Hematopoietic multipotent progenitor cell treated with erythropoietin and hydrocortisone succinate and interleukin-3 and kit ligand, for 4 days (in vitro differentiated cells): ENCODE measurements around the gene CNTNAP2.

Source experiments
- DNase-seq: peaks from one replicate; pipeline ENCODE4 v3.0.0-alpha.2; 2015

CNTNAP2 gene

DNA sequence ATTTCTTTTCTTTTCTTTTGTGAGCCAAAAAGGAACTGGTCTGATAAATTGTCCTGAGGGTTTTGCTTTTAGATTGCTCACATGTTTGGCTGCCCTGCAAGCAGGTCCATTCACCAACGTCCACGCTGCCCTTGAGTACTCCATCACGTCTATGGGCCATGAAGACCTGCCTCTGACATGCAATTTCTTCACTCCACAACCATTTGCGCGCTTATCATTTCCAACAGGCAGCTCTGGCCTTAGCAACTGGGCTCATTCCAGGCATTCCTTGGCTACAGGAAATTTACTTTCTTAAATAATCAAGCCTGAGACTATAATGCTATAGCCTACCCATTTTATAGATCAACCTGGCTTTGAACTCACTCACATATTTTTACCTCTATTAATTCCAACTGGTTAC is 2065.7 kb downstream of the CNTNAP2 start:
- DNase-seq, result no peak

DNA sequence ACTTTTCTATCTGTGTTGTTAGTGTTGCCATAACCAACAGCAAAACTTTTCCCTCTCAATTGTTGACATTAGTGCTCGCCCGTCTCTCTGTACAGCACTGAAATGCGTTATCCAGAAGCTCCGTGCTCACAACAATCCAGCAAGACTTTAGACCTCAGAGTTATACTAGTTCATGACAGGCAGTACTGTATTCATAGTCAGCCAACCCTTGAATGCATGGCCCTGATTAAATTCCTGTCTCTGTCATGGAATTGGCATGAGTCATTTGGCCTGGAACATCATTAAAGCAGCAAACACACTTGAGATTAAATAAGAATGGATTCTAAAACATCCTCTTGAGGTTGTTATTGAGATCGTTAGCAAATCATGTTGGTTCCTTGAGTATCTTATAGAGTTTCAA is 2068.4 kb downstream of the CNTNAP2 start:
- no peak for DNase-seq

DNA sequence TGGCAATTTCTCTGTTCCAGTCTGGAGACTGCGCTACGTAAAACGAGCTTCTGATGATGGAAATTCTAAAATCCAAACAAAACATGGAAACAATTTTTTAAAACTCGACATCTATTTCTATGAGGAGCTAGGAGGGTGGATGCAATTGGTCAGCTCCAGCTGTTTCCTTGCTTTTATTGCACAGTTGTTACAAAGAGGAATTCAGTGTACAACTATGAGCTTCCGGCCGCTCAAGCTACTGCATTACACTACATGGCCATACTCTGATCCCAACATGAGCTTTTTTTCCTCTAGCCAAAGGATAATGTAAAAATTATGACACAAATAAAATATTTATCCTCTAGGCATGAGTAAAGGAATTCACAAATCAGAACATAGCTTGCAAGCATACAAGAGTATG is 2070.9 kb downstream of the CNTNAP2 start:
- no peak for DNase-seq

DNA sequence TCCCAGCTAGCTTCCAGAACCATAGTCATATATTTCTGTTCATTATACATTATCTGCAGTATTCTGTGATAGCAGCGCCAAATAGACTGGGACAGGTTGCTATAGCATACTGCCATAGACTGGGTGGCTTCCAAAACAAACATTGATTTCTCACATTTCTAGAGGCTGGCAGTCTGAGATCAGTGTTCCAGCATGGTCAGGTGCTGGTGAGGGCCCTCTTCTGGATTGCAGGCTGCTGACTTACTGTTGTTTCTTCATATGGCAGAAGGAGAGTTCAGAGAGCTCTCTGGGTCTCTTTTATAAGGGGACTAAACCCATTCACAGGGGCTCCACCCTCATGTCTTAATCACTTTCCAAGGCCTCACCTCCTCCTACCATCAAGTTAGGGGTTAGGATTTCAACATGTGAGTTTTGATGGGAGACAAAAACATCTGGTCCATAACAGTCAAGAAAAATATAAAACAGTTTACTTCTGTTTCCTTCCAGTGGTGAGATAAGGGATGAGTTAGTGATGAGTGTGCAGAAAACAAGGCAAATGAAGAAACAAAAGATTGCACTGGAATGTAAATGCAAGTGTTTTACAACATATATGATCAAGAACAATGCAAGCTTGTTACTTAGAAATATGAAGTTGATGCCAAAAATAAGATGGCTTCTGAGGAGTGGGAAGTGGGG is 2074.9 kb downstream of the CNTNAP2 start:
- peak; percentile 82 for DNase-seq

DNA sequence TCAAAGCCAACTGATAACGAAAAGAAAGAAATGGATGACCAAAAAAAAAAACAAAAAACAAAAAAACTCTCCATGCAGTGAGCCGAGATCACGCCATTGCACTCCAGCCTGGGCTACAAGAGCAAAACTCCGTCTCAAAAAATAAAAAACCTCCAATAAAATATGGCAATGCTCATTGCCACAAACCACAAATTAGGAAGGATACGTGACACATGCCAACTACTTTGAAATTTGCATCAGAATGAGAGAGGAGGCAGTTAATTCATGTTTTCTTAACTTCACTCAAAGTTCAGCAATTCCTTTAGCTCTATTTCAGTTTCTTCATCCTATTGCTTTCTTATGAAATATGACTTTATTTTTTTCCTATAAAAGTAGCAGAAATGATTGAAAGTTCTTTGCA is 2075.9 kb downstream of the CNTNAP2 start:
- DNase-seq, result peak; percentile 68

DNA sequence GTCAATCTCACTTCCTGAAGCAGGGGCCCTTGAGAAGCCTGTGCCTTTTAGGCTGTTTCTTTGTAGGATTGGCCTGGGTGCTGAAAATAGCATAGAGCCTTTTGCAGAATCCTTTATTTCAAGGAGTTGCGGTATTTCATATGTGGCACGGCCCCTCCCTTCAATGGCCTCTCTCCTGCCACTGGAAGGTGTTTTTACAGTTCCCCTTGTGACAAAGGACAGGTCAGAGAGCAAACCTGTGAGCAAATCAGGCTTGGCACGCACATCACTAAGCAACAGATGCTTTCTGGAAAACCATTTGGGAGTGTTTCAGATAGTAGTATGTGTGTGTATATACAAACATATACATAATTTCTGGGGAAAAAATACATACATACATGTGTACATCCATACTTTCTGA is 2085.4 kb downstream of the CNTNAP2 start:
- DNase-seq, result no peak

DNA sequence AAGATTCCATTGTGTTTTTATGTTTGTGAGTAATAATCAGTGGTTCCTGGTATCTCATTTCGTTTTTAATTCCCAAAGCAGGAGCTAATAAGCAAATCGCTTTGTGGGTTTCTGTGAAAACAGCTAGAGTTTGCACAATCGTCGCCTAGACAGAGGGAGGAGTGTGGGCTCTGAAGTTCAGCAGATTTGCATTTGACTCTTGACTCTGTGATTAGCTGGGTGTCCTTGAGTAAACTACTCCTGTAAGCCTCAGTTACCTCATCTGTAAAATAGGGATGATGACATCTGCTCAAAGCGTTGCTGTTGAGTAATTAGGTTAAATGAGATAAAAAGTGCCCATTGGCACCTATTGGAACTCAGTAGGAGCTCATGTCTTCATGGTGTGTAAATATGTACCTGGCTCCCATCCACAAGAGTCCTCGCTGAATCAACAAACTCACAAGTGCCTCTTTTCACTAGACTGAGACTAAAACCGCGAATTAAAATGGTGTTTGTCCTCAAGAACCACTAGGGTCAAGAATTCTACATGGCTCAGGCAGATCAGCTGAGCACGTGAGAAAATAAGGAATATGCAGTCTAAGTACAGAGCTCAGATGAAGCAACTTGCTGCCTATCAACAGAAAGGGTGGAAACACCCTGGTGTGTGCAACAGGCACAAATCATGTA is 2088.2 kb downstream of the CNTNAP2 start:
- DNase-seq, result no peak

DNA sequence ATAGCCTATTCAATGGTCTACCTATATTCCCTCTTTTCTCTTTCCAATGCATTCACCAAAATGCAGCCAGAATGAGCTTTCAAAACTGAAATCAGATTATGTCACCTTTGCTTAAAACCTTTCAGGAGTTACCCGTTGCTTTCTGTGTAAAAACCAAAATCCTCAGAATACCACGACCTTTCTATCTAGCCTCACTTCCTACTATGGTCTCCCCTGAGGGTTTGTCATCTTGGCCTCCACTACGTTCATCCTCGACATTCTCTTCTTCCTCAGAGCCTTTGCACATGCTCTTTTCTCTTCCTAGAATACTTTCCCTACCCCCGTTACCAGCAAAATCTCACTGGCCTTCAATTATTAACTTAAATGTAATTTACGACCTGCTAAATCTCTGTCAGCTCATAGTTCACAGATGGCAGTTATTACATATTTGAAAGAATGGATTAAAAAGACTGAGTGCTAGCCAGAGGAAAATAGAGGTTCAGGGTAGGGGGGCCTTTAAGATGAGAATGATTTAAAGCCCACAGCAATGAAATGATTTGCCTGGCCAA is 2093.1 kb downstream of the CNTNAP2 start:
- no peak for DNase-seq

DNA sequence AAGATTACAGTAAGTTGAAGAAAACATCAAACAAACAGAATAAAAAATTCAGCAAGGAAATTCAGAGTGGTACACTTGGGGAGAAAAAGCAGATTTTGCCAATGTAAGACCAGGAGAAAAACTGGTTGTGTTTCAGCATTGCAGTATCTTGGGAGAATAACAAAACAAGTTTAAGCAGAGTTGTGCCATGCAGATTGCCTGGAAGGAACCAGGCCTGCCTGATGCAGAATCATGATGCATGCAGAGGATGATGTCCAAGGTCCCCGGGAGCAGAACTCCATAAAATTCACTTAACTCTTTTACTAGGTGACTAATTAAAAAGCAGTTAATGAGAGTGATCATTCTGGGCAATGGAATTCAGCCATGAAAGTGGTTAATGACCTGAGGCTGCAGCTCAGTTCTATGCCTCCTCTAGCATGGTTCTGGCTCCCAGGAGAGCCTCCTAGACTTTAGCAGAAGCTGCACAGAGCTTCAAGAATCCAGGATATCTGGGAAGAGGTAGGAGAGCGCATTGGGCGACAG is 2094.3 kb downstream of the CNTNAP2 start:
- no peak for DNase-seq

DNA sequence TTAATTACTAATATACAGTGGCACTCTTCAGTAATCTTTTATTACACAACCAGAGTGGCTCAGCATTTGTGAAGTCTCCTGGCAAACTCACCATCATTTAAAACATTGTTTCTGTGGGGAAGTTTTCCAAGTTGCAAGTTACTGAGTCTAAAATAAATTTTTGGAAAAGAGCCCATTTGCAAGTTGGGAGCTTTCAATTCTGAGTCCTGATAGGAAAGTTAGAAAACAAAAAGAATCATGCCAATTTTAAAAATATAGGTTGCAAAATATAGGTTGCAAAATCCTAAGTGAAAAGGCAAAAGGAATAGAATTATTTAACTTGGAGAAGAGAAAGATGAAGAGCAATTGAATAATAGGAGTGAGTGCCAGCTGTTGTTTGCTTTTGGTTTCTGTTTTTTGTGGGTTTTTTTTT is 2095.1 kb downstream of the CNTNAP2 start:
- no peak for DNase-seq

DNA sequence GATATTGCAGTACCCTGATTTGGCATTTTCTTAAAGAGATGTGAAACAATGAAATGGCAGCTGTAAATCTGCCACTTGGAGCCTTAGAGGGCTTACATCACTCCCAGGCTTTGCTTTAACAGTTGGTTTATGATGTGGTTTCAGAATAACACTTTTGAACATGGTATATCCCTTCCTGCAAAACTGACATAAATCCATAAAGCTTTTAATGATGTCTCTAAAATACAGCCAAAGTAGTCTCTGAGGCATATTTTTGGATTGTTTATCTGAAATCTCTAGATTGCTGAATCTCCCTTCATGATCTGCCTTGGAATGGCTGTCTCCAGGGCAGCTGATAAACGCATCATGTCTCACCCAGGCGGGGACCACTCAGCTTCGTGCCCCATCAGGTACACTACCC is 2096.1 kb downstream of the CNTNAP2 start:
- DNase-seq, result no peak

DNA sequence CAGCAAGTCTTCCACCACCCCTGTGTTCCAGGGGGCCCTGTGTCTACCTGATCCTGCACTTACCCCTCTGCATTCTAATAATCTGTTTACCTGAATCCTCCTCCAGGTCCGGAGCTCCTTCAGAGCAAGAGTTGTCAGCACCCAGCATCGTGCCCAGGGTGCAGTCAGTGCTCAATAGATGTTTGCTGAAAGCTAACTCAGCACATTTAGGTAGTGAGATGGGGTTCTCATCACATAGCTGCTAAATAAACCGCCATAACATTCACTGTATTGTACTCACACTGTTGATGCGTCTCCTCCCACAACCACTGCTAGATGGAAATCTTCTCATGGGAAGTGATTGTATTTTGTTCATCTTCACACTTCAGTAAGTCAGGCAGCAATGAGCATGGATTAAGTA is 2097.5 kb downstream of the CNTNAP2 start:
- DNase-seq, result no peak

DNA sequence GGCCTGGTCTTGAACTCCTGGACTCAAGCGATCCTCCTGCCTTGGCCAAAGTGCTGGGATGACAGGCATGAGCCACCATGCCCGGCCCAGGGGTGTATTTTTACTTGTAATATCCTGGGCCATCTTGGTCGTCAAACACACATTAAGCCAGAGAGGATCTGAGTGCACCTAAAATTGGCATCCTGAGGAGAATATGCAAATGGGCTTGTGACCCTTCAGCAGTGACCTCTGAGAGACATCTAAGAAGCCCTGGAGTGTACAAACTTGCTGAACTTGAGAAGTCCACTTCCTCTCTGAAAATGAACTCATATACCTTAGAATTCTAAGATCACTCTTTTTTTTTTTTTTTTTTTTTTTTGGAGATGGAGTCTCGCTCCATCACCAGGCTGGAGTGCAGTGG is 2102.0 kb downstream of the CNTNAP2 start:
- DNase-seq, result no peak

DNA sequence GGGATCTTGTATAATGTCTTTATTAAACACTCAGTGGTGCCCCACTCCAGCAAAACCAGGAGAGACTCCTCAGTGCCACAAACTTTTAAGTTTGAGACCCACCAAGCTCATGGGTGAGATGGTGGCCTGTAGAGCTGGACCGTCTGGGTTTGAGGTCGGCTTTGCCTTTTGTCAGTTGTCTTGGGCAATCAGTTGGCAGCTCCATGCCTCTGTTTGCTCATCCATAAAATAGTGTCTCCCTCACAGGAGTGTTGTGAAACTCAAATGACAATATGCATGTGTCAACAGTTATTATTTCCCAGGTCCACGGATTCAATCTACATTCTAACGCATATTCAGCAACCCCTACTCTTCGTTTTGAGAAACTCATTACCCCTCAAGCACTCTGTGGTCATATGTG is 2106.1 kb downstream of the CNTNAP2 start:
- DNase-seq, result no peak

DNA sequence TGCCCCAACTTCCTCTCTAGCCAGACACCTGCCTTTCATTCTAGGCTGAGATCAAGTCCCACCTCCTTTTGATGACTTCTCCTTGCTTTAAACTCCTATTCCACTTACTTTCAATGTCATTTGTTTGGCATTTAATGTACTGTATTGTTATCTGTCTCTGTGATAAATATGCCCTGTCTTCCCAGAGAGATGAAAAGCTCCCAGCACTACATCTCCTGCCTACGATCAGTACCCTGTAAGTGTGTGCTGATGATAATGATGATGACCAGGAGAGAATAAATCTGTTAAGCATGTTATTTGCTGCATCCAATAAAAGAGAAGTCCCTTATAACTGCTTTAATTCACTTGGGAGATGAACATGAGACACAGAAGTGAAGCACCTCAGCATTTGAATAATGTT is 2106.6 kb downstream of the CNTNAP2 start:
- DNase-seq, result no peak

DNA sequence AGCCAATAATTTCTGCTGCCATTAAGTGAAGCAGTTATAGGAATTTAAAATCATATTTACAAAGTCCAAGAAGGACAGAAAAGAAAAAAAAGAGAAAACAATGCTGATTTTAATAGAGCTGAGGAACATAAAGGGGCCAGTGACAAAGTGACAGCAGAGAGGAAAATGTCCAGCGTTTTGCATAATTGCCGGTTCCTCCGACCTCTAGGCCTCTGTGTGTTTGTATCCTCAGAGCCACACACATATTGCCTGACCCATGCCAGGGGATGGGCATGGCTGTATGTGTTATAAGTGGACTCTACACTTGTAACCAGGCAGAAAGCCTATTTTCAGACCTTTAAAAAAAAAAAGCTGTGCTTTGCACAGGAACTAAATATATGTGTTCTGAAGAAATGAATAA is 2107.1 kb downstream of the CNTNAP2 start:
- no peak for DNase-seq

DNA sequence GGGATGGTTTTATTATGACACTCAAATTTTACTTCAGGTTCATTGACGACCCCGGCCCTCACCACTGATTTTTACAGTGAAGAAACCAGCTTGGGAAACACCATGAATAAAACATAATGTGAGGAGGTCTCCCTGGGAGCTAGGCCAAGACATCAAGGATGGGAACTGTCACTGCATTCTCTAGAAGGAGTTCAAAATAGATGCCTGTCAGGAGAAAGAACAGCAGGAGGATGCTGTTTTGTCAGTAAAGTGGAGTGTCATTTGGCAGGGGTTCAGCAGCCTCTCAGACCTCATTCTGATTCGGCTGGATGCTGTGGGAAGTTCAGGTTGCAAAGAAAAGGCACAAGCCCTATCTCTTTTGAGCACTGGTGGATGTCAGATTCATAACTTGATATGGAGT is 2113.7 kb downstream of the CNTNAP2 start:
- no peak for DNase-seq

DNA sequence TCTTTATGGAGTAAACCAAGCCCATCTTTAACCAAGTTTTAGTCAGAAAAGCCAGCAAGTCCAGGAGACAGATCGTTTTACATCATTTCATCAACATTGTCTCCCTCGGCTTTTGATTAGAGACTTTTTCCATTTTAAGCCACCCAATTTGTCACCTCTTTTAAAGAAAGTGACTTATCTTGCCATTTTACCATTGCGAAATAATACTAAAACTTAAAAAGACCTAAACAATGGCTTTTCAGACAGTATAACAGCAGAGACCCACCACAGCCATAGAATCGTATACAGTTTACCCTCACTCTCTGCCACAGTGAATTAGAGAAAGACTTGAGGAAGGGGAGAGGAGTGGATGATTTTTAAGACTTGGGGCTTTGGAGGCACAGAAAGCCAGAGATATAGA is 2114.3 kb downstream of the CNTNAP2 start:
- DNase-seq, result no peak

DNA sequence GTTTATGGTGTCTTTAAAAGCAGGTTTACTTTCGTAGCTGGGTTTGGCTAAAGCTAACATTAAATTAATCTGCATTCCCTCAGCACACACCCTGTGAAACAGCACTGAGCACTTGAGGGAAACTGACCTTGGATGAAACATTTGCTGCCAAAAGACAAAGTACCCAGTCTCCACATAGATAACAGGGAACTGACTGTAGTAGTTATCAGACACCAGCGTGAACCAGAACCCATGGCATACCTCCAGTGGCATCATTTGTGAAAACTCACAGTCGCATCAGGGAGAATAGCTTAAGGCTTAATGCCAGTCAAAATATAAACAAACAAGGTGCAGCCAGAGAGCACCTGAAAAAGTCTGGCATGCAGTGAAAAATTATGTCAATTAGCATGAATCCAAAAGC is 2116.2 kb downstream of the CNTNAP2 start:
- DNase-seq, result peak; percentile 5

DNA sequence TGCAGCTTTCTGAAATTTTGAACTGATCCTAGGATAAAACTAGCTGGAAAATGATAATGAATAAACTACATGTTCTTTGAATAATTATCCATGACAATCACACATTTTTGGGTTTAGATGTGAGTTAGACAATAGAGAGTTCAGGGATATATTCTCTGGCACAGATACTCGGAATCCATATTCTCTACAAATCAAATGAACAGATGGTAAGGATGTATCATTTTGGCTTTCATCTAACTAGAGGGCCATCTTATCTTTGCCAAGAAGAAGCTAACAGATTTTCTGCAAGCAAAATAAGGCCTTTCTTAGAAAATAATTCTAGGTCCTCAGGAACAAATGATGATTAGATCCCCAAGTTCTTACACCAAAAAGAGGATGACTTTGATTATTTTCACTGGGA is 2118.1 kb downstream of the CNTNAP2 start:
- DNase-seq, result no peak

DNA sequence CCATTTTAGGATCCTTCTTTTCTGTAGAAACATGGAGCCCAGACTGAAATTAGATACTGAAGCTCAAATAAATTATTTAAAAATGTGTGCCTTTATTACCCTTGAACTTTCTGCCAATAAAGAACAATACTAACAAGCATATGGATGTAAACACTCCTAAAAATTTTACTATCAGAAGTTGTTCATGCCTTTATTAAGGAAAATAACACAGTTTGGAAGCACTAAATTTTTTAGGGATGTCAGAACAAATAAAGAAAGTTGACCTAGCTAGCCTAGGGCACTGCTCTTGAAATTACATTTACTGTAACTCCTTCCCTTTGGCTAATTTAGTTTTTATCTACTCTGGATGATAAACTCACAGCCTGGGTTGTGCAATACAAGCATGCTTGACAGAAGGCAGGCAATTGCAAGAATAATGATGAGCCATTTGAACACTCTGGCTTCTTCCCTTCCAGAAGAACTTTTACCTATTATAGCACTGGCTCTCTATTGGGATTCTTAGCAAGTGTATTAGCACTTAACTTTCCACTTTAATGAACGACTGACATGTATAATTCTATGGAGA is 2122.2 kb downstream of the CNTNAP2 start:
- peak; percentile 44 for DNase-seq

DNA sequence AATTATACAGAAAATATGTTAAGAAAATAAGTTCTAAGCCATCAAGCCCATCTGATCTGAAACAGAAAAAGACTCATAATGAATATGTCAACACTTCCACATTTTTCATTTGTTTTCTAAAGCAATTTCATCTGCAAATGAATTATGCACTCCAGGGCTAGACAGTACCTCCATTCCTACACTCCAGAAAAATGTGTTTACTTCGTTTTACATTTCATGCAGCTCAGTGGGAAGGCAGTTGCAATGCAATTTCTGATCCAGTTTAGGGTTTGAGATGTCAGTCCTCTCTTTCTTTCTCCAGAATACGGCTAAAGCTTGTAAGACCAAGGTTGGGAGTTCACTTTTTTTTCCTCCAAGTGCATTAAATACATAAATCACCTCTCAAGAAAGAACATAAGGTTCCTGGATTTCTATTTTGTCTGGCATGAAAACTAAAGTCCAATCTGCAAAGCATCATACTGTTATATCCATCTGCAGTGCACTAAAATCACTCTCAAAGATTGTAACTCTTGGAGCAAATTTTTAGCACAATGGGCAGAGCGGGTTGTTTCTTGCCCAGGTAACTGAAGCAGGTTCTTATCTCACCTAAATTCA is 2125.2 kb downstream of the CNTNAP2 start:
- DNase-seq, result no peak

DNA sequence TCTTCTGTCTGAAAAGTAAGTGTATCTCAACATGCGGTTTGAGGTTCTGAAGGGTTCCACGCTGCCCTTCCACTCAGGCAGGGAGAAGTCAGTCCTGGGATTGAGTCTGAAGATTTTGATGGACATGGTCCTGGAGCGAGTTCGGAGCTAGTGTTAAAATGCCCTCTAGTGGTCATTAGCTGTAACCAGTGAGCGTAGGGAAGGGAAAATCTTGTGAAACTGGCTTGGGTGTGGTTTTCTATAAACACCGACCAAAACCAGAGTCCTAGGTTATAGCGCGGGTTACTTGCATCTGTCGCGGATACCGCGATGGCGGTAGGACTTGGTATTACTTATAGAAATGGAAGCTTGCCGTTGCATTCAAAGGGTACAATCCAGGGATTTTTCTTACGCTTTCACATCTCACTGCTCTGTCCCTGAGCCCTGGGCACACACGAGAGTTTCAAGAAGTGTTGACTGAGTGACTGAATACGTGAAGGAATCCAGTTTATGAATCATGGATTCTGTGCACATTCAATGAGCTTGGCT is 2125.8 kb downstream of the CNTNAP2 start:
- peak; percentile 84 for DNase-seq
